Peyer's patch (tissue), 4 donors: ENCODE measurements around the gene MTUS2.

Experiments used
- POLR2A ChIP-seq, 2 donors: fragments of 450-650 bp; IDR thresholded peaks; one replicate each; pipeline ENCODE4 v1.5.1; 2017; ENCODE audit warnings: antibody characterized with exemption in 2 of 2, mild to moderate bottlenecking in 2 of 2, moderate library complexity in 2 of 2
- TF ChIP-seq, protein P1 (sequence below), 6 experiments: fragments of 450-650 bp in 4 of 6; fragments of 200-600 bp in 2 of 6; sonication (generic) in 1 of 6; IDR thresholded peaks; one replicate each; pipeline ENCODE4 v1.5.1; 2017 to 2019; ENCODE audit warnings: antibody characterized with exemption in 6 of 6, mild to moderate bottlenecking in 3 of 6, moderate library complexity in 1 of 6

DNA sequence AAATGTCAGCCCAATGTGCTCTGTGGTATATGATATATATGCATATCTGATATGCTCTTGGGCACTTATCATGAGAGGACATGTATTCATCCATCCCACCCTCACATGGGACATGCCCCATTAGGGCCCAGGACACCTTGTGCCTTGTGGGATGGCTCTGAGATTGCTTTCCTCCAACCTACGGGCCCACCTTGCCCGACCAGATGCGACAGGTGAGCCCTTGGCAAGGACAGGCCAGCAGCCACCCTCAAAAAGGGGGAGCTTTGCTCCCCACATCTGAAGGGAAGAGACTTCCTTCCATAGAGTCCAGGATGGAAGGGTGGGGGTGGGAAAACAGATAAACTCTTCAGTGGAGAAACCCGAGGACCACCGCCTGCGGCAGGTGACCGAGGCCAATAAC, 716.7 kb downstream of the MTUS2 start:
- TF ChIP-seq, protein P1, sequence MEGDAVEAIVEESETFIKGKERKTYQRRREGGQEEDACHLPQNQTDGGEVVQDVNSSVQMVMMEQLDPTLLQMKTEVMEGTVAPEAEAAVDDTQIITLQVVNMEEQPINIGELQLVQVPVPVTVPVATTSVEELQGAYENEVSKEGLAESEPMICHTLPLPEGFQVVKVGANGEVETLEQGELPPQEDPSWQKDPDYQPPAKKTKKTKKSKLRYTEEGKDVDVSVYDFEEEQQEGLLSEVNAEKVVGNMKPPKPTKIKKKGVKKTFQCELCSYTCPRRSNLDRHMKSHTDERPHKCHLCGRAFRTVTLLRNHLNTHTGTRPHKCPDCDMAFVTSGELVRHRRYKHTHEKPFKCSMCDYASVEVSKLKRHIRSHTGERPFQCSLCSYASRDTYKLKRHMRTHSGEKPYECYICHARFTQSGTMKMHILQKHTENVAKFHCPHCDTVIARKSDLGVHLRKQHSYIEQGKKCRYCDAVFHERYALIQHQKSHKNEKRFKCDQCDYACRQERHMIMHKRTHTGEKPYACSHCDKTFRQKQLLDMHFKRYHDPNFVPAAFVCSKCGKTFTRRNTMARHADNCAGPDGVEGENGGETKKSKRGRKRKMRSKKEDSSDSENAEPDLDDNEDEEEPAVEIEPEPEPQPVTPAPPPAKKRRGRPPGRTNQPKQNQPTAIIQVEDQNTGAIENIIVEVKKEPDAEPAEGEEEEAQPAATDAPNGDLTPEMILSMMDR (IDR thresholded peaks at IDR 0.05) = no peak
- TF ChIP-seq POLR2A (IDR thresholded peaks at IDR 0.05) = no peak
